Erythroblast (primary cell): ENCODE results near the gene IMMP2L.
"Not testable (repeated sequence)": the region's sequence is repeated elsewhere in the genome, so short reads cannot be mapped to it uniquely, and the experiment has no call there.

Source experiments
- DNase-seq, 2 experiments: peaks; one replicate each; lab custom pipeline; 2025; lab: John Stamatoyannopoulos, UW
- GATA1 ChIP-seq: IDR thresholded peaks from 2 replicates; pipeline ENCODE4 v1.6.1; 2011; ENCODE audit warnings: low read depth, mild to moderate bottlenecking, control low read depth, low read length, moderate library complexity
- POLR2A ChIP-seq: IDR thresholded peaks from 2 replicates; pipeline ENCODE4 v1.6.1; 2011; ENCODE audit warnings: mild to moderate bottlenecking, low read length

IMMP2L gene

DNA sequence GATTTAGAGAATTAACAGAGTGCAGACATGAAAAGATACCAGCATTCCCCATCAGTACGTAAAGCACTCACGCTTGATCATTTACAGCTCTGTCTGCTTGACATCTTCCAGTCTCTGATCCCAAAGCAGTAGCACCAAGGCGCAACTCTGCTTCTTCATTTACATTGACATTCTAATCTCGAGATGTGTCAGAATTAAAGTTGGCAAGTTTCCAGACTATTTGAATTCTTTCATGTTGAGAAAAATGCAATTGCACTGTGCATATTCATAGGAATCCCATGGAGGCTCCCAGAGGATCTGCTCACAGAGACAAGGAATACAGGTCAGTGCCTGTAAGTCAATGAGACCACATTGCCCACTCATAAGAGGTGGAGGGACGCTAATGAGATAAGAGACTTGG is 287.4 kb downstream of the IMMP2L start:
- no peak for DNase-seq
- TF ChIP-seq GATA1, result no peak

DNA sequence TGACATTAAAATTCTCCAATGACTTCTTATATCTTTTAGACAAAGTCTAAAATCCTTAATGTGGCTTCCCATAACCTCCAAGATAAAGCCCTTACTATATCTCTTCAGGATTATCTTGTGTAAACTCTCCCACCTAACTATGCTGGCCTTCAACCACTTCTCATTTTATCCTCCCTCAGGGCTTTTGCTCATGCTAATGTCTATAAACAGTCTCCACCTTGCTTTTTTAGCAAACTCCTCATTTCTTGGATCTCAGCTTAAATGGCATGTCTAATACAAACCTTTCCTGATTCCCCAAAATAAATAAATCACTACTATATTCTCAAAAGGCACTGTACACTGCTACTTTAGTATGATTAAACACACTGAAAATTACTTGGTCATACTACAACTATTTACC is 290.2 kb downstream of the IMMP2L start:
- TF ChIP-seq GATA1 (no peak), POLR2A (no peak)
- no peak for DNase-seq

DNA sequence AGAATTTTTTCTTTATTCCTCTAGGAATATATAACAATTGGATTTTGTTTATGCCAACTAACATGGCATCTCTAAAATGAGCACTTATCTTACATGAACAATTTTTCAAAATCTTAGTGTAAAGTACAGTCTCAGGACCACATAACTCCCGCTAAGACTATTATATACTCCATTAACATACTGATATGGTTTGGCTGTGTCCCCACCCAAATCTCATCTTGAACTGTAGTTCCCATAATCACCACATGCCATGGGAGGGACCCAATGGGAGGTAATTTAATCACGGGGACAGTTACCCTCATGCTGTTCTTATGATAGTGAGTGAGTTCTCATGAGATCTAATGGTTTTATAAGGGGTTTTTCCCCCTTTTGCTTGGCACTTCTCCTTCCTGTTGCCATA is 291.5 kb downstream of the IMMP2L start:
- DNase-seq, result peak in 1 of 2 experiments; percentile 24

DNA sequence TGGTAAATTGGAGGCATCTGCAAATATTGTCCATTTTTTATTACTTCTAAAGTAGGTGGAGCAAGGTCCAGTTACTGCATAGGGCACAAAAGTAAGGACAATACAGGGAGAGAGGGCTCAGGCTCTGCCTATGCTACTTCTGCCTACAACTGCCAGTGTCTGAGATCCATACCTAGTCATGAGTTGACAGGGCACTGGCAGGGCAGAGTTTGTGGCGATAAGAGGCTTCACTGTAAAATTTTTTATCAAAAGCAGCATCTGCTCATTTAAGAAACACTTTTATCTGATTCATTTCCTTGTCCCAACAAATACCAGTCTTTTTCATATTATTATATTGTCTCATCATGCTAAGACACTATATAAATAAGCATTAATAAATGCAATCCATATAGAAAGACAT is 293.4 kb downstream of the IMMP2L start:
- no peak for TF ChIP-seq GATA1
- no peak for TF ChIP-seq POLR2A
- DNase-seq, result peak; percentile 7 to 64

DNA sequence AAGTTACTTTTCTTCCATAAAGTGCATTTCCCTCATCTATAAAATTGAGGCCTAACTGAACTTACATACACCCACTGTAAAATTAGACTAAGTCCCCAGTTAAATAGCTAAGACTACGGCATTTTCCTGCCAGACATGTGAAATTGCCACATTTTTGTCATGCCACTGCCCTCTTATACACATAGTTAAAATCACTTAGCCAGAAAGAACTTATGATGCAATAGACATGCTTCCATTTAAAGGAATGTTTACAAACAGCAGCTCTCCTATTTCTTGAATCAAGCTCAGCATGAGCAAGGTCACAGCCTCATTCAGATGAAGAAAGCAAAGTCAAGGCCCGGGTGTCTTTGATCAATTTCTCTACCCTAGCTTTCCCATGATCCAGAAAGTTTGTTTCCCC is 295.7 kb downstream of the IMMP2L start:
- TF ChIP-seq GATA1, result no peak
- TF ChIP-seq POLR2A, result no peak
- DNase-seq, result no peak

DNA sequence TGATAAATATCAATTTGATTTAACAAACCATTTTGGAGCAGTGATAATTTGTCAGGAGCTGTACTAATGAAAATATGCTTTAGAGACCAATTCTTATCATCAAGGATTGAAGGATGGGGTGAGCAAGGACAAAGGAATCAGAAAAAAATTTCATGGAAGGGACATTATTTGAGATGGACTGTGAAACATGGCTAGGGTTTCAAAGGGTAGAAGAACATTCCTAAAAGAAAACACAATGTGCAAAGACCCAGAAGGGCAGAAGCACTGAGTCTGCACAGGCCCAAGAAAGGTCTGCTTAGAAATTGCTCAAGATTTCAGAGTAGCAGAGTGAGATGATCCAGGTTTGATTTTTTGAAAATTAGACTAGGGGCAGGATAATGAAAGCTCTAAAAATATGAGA is 296.9 kb downstream of the IMMP2L start:
- DNase-seq, result no peak
- TF ChIP-seq POLR2A (no peak), GATA1 (no peak)

DNA sequence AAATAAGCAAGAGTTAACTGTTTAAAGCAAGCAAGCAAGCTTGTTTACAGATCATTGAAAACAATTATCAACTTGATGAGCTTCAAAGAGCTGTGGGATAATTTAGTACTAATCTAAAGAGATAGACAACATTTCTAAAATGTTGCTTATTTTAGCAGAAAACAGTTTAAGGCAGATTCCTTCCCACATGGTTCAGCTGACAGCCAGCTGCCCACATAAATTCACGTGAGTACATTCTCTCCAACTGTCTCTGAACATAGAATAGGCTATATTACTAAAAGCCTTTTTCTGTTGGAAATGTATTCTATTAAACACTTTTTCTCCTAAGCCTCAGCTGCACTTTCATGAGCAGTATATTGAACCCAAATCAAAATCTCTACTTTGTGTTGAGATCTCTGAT is 297.3 kb downstream of the IMMP2L start:
- DNase-seq, result no peak
- TF ChIP-seq POLR2A (no peak), GATA1 (no peak)

DNA sequence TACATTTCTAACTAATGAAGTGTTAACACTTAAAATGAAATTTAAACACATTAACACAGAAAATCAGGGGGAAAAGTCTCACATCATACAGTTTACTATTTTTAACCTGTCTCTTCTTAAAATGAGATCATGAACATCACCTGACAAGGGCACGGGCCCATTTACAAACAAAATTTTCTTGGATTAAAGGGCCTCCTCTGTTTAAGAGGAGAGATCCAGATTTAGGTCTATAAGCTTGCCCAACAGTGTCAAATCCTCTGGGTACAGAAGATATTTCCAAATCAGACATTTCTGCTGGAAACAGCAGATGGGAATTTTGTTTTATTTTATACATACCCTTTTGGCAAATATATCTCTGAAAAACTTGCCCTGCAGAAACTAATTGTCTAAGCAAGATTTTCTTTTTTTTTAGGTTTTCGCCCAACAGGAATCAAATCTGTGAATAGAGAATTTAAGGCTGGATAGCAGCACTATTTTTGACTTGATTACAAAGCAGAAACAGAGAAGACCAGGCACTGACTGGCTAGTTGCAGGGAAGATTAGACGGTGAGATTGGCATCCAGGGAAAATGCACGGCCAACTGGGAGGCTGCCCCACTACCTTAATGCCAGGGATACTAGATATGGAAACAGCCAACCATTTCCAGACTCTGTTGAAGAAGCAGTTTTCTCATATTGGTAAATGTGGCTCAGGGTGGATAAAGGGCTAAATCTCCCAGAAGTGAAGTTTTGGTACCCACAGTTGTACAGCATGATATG is 298.0 kb downstream of the IMMP2L start:
- no peak for TF ChIP-seq POLR2A

DNA sequence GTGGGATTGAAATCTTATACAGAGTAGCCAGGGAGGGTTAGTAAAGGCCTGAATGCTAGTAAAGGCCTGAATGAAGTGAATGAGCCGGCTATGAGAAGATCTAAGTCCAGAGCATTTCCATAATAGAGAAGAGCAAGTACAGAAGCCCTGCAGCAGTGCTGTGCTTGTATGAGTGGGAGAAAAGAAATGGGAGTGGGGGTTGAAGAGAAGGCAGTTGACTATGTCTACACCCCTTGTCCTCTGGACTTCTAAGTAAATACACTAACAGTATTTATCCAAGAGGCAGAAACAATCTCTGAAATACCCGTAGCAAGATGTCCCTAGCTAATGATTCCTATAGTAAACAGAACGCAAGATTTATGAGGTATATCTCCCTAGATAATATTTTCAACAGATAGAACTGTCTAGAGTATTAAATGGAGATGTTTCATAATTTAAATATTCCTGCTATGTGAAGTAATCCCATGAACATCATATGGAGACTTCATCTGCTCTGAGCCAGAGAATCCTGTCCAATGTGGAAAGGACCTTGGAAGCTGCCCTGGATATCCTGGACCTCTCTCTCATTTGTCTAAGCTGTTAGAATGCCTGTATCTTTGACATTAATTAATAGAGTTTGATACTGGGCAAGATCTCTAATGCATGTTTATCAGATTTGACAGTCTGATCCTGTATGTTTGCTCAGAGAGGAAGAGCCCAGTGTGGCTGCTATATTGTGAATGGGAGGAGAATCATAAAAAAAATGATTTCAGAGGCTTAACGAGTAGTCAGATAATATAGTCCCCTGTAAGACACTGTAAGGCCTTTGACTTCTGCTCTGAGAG is 299.8 kb downstream of the IMMP2L start:
- TF ChIP-seq POLR2A (no peak), GATA1 (no peak)
- DNase-seq, result no peak

More for the DNA sequence above, 298.0 kb downstream of the IMMP2L start:
- no peak for DNase-seq

DNA sequence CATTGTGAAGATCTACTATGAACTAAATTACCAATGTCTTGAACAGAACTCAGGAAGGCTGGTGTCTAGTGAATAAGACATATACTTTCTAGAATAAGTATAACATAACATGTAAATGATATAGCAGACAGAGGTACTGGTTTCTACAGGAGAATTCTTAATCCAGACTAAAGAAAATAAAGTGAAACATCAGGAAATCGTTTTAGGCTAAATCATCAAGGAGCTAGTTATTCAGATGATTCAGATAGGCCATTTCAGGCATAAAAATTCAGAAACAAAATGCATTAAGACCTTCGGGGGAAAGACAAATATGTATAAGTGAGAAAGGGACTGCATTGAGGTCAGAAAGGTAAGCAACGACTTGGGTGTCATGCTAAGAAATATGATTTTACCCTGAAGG is 300.8 kb downstream of the IMMP2L start:
- TF ChIP-seq POLR2A, result no peak
- no peak for TF ChIP-seq GATA1
- no peak for DNase-seq

DNA sequence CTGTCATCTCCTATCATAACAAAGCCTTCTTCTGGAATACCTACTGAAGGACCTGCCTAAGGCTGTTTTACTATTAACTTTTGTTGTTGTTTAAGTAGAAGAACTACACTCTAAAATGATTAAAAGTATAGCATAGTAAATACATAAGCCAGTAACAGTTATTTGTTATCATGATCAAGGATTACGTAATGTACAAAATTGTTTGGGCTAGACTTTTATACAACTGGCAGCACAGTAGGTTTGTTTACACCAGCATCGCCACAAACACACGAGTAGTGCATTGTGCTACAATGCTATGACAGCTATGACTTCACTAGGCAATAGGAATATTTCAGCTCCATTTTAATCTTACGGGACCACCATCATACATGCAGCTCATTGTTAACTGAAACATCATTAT is 302.3 kb downstream of the IMMP2L start:
- TF ChIP-seq POLR2A (no peak), GATA1 (no peak)
- DNase-seq, result no peak

DNA sequence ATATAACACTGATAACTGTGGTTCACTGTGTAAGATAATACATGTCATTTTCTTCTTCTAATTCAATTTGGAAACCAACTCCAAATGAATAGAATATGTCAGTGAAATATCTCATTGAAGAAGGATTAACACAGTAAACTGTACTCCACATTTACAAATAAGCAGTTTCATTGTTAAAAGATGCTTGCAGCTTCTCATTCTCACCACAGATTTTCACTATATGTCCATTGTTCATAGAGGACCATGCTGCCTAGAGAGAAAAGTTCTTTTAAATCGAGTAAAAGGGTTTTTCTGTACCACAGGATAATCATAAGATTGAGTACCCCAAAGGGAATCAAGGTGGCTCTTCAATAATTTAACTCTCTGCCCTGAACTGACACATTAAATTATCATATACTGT is 305.9 kb downstream of the IMMP2L start:
- TF ChIP-seq POLR2A (no peak), GATA1 (no peak)
- DNase-seq, result no peak

DNA sequence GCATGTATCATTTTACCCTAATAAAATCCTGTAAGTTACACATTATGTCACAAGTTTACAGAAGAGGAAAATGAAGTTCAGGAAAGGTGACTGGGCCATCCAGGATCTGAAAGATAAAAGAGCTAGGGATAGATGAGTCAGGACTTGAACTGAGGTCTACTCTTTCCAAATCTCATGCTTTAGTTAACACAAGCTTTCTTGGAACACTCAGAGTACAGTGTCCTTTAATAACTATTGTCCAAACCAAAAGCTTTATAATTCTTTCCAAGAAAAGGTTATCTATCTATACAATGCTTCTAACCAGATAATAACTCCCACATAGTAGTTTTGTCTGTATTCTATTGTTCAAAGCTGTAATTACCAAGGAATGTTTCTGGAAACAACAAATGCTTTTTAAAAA is 306.7 kb downstream of the IMMP2L start:
- no peak for TF ChIP-seq POLR2A
- TF ChIP-seq GATA1, result no peak
- DNase-seq, result no peak

DNA sequence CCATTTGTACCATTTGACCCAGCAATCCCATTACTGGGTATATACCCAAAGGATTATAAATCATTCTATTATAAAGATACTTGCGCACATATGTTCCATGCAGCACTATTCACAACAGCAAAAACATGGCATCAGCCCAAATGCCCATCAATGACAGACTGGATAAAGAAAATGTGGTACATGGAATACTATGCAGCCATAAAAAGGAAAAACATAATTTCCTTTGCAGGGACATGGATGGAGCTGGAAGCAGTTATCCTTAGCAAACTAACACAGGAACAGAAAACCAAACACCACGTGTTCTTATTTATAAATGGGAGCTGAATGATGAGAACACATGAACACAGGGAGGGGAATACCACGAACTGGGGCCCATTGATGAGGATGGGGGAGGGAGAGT is 310.9 kb downstream of the IMMP2L start:
- DNase-seq, result not testable (repeated sequence)

DNA sequence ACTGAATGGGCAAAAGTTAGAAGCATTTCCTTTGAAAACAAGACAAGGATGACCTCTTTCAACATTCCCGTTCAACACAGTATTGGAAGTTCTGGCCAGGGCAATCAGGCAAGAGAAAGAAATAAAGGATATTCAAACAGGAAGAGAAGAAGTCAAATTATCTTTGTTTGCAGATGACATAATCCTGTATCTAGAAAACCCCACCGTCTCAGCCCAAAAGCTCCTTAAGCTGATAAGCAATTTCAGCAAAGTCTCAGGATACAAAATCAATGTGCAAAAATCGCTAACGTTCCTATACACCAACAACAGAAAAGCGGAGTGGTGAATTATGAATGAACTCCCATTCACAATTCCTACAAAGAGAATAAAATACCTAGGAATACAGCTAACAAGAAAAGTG is 312.5 kb downstream of the IMMP2L start:
- DNase-seq, result peak in 1 of 2 experiments; percentile 11
